Esophagus squamous epithelium (tissue), 4 donors: Measurements from ENCODE around the gene CBX3.

Experiments
- CTCF ChIP-seq, 6 experiments: fragments of 450-650 bp in 4 of 6; fragments of 200-600 bp in 2 of 6; sonication (generic) in 2 of 6; IDR thresholded peaks; one replicate each; pipeline ENCODE4 v1.5.1; 2016 to 2019; ENCODE audit warnings: antibody characterized with exemption in 6 of 6, mild to moderate bottlenecking in 4 of 6, moderate library complexity in 4 of 6
- POLR2A ChIP-seq, 4 donors: fragments of 450-650 bp; IDR thresholded peaks; one replicate each; pipeline ENCODE4 v1.6.1; 2017; ENCODE audit warnings: antibody characterized with exemption in 4 of 4, mild to moderate bottlenecking in 4 of 4, moderate library complexity in 3 of 4

DNA sequence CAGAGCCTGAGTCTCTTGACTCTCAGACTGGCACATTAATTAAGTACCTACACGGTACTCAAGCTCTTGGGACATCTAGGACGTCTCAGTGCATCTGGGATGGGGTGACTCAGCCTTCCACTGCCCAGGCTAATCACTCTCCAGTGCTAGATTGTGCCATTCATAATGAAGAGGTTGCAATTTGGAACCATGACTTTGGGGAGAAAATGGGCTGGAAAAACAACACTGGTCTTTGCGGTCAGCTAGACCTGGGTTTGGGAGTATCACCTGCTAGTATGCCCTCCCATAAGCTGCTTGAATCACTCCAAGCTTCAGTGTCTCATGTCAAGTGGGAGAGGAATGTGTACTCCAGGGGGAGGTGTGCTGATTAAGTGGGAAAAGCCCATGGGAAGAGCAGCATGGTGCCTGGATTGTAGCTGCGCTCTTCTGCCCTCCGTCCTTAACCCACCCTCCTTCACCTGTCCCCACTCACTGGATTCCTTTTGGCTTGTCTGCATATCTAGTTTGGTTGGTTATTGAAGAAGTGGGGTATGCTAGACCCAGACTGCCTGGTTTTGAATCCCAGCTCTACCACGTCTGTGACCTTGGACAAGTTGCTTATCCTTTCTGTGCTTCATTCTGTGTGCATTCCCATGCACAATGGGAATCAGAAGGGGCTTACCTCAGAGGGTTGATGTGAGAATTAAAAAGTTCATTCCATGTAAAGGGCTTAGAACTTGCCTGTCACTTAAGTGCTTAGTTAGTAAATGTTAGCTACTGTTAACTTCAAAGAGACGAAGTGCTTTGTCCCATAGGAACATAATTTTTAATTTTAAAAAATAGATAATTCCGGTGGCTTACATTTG is 45.8 kb upstream of the CBX3 start:
- TF ChIP-seq CTCF (IDR thresholded peaks at IDR 0.05) = no peak
- no peak for TF ChIP-seq POLR2A (IDR thresholded peaks at IDR 0.05)
